Left renal cortex interstitium (tissue), 4 donors: ENCODE measurements around the gene MAST3. TPM values are rescaled to one million over a fixed set of nuclear protein-coding genes. Genes with fewer than 3 reads are reported as not detected.
A peak's percentile ranks its signal among the peaks of the same experiment; 100 is the strongest.

Source experiments
- DNase-seq, 4 donors: peaks; one replicate each; pipeline ENCODE4 v3.0.0-alpha.2; 2013; ENCODE audit warnings: low read depth in 4 of 4, low spot score in 2 of 4, missing footprints in 1 of 4
- polyA plus RNA-seq, 4 donors: library from polyadenylated mRNA; unstranded; fragments of 120-200 nt; gene quantifications; one replicate each; pipeline ENCODE4 v1.2.1, GENCODE V29; 2013; ENCODE audit not compliant: insufficient read length in 4 of 4

MAST3 gene
- polyA plus RNA-seq, 4 donors: 3.5 to 9.6 (median 6.3) TPM

- DNase-seq: no peak
Measured at GRCh38 chr19:18131841-18132596, 34.4 kb downstream of the MAST3 start.

GRCh38 chr19:18135712-18136584 lies 38.4 kb downstream of the MAST3 start:
- no peak for DNase-seq

- no peak for DNase-seq
Measured at GRCh38 chr19:18137242-18137641, 39.7 kb downstream of the MAST3 start.

GRCh38 chr19:18137657-18138339 lies 40.2 kb downstream of the MAST3 start:
- no peak for DNase-seq

GRCh38 chr19:18140473-18140872 lies 42.9 kb downstream of the MAST3 start:
- no peak for DNase-seq

GRCh38 chr19:18141031-18141430 lies 43.5 kb downstream of the MAST3 start:
- no peak for DNase-seq

- DNase-seq: no peak
Measured at GRCh38 chr19:18143902-18144301, 46.3 kb downstream of the MAST3 start.

- DNase-seq: no peak
Measured at GRCh38 chr19:18144361-18144760, 46.8 kb downstream of the MAST3 start.

GRCh38 chr19:18144906-18145305 lies 47.3 kb downstream of the MAST3 start:
- DNase-seq: no peak

- no peak for DNase-seq
Measured at GRCh38 chr19:18145391-18145999, 47.9 kb downstream of the MAST3 start.

GRCh38 chr19:18147396-18147795 lies 49.8 kb downstream of the MAST3 start:
- DNase-seq: no peak

GRCh38 chr19:18149596-18149975 lies 52.0 kb downstream of the MAST3 start:
- DNase-seq: no peak

GRCh38 chr19:18150776-18151624 lies 53.4 kb downstream of the MAST3 start:
- no peak for DNase-seq

GRCh38 chr19:18152442-18152816 lies 54.9 kb downstream of the MAST3 start:
- DNase-seq: peak; percentile 94 to 98 (median 96)

- DNase-seq: peak; percentile 98 to 99 (median 99)
Measured at GRCh38 chr19:18152817-18153555, 55.4 kb downstream of the MAST3 start, which contains the start of gene PIK3R2. Gene PIK3R2, plus strand, starts transcription at chr19:18153163. Its CDS starts 2,717 bp downstream, at chr19:18155880.

GRCh38 chr19:18153556-18154134 lies 56.1 kb downstream of the MAST3 start:
- no peak for DNase-seq

- no peak for DNase-seq
Measured at GRCh38 chr19:18155095-18156087, 57.8 kb downstream of the MAST3 start.

GRCh38 chr19:18156268-18156667 lies 58.7 kb downstream of the MAST3 start:
- no peak for DNase-seq
